ENCODE measurements around the gene VDAC2.
A peak's percentile ranks its signal among the peaks of the same experiment; 100 is the strongest.
"Not testable (repeated sequence)": the region's sequence is repeated elsewhere in the genome, so short reads cannot be mapped to it uniquely, and the experiment has no call there.

VDAC2 gene

GRCh38 chr10:75201793-75202307, 8.7 kb upstream of the VDAC2 start:
- no peak for DNase-seq

- DNase-seq = no peak
Measured at GRCh38 chr10:75202321-75203045, 8.1 kb upstream of the VDAC2 start.

GRCh38 chr10:75203046-75203620, 7.5 kb upstream of the VDAC2 start:
- DNase-seq = not testable (repeated sequence)

GRCh38 chr10:75203724-75204123, 6.9 kb upstream of the VDAC2 start:
- no peak for DNase-seq

- no peak for DNase-seq
Measured at GRCh38 chr10:75205908-75206307, 4.7 kb upstream of the VDAC2 start.

- not testable (repeated sequence) for DNase-seq
Measured at GRCh38 chr10:75206638-75207037, 4.0 kb upstream of the VDAC2 start.

GRCh38 chr10:75207079-75207856, 3.3 kb upstream of the VDAC2 start:
- no peak for DNase-seq

GRCh38 chr10:75207857-75208144, 2.8 kb upstream of the VDAC2 start:
- DNase-seq = no peak

- no peak for DNase-seq
Measured at GRCh38 chr10:75208181-75208580, 2.4 kb upstream of the VDAC2 start.

GRCh38 chr10:75209086-75209920, 1.3 kb upstream of the VDAC2 start:
- DNase-seq = no peak

GRCh38 chr10:75209921-75210281, 695 bp upstream of the VDAC2 start:
- DNase-seq = no peak

GRCh38 chr10:75211007-75211691, 553 bp downstream of the VDAC2 start:
- DNase-seq = no peak

GRCh38 chr10:75212343-75212742, 1.7 kb downstream of the VDAC2 start:
- no peak for DNase-seq

GRCh38 chr10:75220274-75220673, 9.7 kb downstream of the VDAC2 start:
- no peak for DNase-seq

- not testable (repeated sequence) for DNase-seq
Measured at GRCh38 chr10:75221492-75221891, 10.9 kb downstream of the VDAC2 start.

- DNase-seq = no peak
Measured at GRCh38 chr10:75223507-75223906, 12.9 kb downstream of the VDAC2 start.

- DNase-seq = no peak
Measured at GRCh38 chr10:75226095-75226494, 15.5 kb downstream of the VDAC2 start.

GRCh38 chr10:75226656-75227055, 16.1 kb downstream of the VDAC2 start:
- DNase-seq = no peak

GRCh38 chr10:75228278-75228677, 17.7 kb downstream of the VDAC2 start:
- DNase-seq = no peak

GRCh38 chr10:75228834-75229233, 18.2 kb downstream of the VDAC2 start:
- no peak for DNase-seq

- DNase-seq = no peak
Measured at GRCh38 chr10:75229971-75230370, 19.4 kb downstream of the VDAC2 start.

- peak; percentile 54 for DNase-seq
Measured at GRCh38 chr10:75230600-75231038, 20.0 kb downstream of the VDAC2 start.

All from SIG-M5 (cell line).